ENCODE results near the gene SLC10A1. TPM values are rescaled to one million over a fixed set of nuclear protein-coding genes. Genes with fewer than 3 reads are reported as not detected.

Gene SLC10A1
- total RNA-seq = not detected in 2 replicates

DNA sequence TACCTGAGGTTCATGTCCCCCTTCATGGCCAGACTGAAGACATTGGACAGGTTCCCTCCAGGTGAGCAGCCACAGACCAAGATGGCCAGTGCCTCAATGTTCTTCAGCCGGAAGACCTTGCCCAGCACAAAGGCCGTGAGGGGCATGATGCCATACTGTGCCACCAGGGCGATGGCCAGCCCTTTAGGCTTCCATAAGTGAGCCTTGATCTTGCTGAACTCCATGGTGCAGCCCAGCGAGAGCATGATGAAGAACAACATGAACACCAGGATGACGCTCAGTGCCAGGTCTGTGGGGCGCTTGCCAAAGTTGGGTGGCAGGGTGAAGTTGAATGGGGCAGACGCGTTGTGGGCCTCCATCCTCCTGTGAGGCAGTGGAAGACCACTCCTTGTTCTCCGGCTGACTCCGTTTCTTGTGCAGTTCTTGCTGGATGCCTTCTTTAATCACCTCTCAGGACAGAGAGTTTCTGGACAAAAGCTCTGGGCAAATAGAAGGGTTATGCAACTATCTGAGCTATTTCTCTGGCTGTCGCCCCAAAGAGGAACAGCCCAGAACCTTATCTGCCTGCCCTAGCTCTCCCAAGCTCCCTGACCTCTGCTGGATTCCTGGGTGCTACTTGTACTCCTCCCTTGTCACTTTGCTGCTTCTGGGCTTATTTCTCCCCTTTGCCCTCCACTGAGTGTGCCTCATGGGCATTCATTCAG is at the start of gene SLC10A1:
Gene SLC10A1 (minus strand): TSS at position 445 of the 704 bp plus-strand sequence. CDS start 86 bp downstream, at position 359.

DNA sequence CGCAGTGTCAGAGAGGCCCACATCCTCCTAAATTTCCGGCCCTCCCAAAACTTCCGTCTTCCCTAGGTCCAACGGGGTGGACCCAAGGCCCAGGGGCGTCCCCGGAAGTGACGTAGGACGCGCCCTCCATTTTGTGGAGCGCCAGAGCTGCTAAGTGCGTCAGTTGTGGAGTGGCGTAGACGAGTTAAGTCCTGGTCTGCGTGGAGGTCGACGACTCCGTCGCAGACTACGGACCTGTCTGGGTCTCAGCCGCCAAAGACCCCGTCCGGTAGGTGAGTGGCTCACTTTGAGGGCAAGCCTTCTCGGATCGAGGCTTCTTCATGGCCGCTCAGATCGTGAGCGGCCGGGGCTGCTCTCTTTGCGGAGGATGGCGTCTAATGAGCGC is 30.1 kb downstream of the SLC10A1 start, which contains the start of gene SRSF5:
Gene SRSF5 (plus strand): TSS at position 159 of the 385 bp plus-strand sequence. CDS start 1,015 bp downstream, outside the sequence.

Small RNA genes within 50 kb of the gene (small RNA-seq; reads per million reads assigned to genes)
- not detected for gene RF00614

Other genes with a start within 250 kb of the SLC10A1 start
- gene CCDC177, start 222.4 kb downstream of the SLC10A1 start, total RNA-seq = not detected in 2 replicates
- 4.6 and 6.3 TPM in 2 replicates for gene SUSD6, start 185.6 kb downstream of the SLC10A1 start, total RNA-seq
- gene SRSF5, start 30.1 kb downstream of the SLC10A1 start, total RNA-seq = 93.2 and 152 TPM in 2 replicates
- gene SMOC1, start 82.2 kb upstream of the SLC10A1 start, total RNA-seq = not detected in 2 replicates

Measured in placental epithelial cell (primary cell).